NCI-H1417 treated with DMSO at 0.1 percent for 48 hours (cell line): ENCODE results near the gene DMXL2.
A peak's percentile ranks its signal among the peaks of the same experiment; 100 is the strongest.
"Not testable (repeated sequence)": the region's sequence is repeated elsewhere in the genome, so short reads cannot be mapped to it uniquely, and the experiment has no call there.

Source experiments
- DNase-seq: peaks from one replicate; lab custom pipeline; 2025; lab: John Stamatoyannopoulos, UW

DMXL2 gene, protein sequence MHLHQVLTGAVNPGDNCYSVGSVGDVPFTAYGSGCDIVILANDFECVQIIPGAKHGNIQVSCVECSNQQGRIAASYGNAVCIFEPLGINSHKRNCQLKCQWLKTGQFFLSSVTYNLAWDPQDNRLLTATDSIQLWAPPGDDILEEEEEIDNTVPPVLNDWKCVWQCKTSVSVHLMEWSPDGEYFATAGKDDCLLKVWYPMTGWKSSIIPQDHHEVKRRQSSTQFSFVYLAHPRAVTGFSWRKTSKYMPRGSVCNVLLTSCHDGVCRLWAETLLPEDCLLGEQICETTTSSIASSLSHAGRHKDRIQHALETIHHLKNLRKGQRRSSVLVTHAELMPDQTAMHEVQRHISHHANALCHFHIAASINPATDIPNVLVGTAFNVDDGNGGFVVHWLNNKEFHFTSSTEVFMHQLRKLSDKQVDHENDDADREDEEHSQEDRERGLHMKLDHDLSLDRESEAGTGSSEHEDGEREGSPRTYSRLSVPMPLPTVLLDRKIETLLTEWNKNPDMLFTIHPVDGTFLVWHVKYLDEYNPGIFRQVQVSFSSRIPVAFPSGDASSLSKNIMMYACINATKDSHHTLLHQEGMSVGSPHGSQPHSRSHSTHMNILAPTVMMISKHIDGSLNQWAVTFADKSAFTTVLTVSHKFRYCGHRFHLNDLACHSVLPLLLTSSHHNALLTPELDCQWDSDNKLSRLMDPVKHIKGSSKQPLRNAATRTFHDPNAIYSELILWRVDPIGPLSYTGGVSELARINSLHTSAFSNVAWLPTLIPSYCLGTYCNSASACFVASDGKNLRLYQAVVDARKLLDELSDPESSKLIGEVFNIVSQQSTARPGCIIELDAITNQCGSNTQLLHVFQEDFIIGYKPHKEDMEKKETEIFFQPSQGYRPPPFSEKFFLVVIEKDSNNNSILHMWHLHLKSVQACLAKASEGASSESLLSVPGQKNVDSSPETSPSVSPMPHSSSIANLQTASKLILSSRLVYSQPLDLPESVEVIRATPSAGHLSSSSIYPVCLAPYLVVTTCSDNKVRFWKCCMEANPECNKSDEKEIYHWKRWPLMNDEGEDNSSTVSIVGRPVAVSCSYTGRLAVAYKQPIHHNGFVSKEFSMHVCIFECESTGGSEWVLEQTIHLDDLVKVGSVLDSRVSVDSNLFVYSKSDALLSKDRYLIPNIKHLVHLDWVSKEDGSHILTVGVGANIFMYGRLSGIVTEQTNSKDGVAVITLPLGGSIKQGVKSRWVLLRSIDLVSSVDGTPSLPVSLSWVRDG (N-terminal part only)

DNA sequence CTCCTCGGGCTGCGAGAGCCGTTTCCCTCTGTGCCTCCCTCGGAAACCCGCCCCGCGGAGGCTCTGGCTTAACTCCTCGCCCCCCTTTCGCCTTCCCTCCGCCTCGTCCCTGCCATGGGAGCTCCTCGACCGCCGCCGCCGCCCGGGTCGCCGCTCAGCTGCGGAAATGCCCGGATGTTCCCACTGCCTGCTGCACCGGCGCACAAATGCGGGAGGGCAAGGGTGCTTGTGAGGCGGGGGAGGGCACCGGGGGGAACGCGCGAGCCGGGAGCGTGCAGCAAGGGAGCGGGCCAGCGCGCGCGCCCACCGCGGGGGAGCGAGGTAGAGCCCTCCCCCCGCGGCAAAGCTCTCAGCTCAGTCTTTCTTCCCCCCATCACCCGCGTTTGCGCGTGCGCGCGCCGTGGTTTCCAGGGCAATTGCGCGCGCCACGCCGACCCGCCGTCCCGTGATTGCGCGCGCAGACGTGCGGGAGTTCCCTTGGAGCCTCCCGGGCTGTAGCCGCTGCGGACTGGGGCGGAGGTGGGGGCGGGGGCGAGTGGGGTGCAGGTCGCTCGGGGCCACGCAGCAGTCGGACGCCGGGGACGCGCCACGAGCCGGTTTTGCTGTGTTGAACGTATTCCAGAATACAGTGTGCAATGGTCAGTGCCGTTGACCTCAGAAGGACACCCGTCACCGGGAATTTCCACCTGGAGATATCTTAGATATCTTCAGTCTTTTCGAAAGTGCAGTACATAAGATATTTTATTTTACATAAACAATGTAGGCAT, at the start of gene DMXL2:
DMXL2 (minus strand) TSS at position 168 of the 767 bp plus-strand sequence. CDS start 226 bp downstream, outside the sequence.
- DNase-seq = peak; percentile 46

DNA sequence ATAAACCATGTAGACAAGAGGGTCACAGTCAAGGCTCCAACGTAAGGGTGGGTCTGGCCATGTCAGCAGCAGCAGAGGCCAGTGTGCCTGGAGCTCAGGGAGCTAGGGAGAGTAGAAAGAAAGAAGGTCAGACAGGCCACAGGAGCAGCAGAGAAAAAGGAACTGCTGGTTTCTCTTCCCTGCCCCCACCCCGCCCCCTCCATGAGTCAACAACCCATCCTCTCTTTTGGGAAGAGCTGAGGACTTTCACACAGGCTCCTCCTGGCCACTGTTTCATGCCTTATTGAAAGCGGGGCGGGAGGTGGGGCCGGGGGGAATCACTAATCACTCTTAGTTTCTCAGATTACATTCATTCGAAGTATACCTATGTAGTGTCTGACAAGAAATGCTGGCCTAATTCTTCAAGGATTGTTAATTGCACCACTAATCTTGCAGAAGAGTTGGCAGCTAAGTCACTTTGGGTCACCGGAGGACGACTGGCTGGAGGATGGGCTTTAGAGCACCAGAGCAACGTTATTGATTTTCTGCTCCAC, 49.6 kb upstream of the DMXL2 start:
- DNase-seq = no peak

DNA sequence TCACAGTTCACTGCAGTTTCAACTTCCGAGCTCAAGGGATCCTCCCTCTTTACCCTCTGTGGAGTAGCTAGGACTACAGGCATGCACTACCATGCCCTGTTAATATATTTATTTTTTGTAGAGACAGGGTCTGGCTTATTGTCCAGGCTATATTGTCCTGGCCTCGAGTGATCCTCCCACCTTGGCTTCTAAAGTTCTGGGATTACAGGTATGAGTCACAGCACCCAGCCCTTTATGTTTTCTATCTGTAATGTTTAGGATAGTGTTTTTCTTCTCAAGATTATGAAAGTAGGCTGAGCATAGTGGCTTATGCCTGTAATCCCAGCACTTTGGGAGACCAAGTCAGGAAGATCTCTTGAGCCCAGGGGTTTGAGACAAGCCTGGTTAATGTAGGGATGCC, 46.8 kb upstream of the DMXL2 start:
- DNase-seq = no peak

DNA sequence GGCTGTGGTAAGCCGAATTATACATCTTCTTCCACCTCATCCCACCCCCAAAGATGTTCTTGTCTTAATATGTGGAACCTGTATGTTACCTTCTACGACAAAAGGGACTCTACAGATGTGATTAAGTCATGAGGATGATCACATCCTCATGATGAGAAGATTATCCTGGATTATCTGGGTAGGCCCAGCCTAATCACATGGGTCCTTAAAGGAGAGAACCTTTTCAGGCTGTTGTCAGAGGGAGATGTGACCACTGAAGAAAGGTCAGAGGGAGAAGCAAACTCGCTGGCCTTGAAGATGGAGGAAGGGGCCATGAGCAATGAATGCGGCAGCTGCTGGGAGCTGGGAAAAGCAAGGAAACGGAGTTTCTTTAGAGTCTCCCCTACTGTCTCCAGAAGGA, 45.9 kb upstream of the DMXL2 start:
- no peak for DNase-seq

DNA sequence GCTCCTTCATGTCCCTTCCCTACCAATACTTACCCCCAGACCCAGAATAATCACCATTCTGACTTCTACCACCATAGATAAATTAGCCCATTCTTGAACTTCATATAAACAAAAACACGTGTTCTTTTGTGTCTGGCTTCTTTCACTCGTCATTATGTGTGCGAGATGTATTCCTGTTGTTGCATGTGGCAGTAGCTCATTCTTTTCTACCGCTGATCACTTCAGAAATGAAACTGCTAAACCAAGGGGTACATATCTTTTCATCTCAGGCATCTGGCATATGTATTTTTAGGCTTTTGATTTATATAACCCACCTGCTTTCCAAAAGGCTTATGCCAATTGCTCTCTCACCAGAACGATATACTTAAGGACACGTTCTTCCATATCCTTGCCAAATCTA, 44.9 kb upstream of the DMXL2 start:
- no peak for DNase-seq

DNA sequence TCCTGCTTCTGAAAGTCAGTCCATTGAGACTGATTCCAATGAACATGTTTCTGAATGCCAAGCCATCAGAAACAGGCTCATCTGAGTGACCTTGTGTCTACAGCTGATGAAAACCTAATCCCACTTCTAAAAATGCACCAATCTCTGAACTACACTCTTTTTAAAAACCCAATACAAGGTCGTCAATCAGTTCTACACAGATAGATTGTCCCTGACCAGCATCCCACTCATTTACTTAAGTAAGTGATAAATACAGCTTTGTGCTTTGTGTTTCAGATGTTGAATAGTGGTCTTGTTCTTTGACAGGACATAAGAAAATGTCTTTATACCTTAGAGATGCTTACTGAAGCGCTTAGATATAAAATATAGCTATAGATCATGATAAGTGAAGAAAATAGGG, 38.5 kb upstream of the DMXL2 start:
- DNase-seq = no peak

DNA sequence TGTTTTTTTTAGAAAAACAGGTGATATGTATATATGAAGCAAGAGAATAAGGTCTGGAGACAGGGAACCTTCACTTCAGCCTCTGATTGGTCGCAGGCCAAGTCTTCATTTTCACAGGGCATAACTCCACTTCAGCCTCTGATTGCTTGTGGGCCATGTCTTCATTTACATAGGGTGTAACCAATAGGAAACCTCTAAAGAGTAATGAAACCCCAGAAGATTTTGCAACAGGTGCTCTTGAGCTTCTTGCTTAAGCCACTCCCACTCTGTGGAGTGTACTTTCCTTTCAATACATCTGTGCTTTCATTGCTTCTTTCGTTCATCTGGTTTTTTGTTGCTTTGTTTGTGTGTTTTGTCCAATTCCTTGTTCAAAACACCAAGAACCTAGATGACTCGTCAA, 36.1 kb upstream of the DMXL2 start:
- DNase-seq = no peak

DNA sequence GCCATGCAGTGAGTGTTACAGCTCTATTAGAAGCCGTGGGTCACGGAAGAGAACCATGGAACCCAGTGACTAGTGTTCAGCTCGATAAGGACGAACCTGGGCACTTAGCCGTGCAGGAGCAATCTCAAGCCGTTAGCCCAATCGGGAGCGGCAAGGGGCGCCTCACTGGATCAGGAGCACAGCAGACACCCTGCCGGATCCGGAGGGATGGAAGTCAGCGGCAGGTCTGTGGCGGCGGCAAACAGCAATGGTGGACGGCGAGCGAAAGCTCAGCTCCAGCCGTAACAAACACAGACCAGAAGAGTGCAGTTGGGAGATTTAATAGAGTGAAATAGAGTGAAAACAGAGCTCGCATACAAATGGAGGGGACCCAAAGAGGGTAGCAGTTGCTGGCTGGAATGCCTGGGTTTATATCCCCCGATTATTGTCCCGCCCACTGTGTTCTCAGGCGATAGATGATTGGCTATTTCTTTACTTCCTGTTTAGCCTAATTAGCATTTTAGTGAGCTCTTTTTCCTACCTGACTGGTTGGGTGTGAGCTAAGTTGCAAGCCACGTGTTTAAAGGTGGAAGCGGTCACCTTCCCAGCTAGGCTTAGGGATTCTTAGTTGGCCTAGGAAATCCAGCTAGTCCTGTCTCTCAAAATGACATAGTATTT, 33.0 kb upstream of the DMXL2 start:
- not testable (repeated sequence) for DNase-seq

DNA sequence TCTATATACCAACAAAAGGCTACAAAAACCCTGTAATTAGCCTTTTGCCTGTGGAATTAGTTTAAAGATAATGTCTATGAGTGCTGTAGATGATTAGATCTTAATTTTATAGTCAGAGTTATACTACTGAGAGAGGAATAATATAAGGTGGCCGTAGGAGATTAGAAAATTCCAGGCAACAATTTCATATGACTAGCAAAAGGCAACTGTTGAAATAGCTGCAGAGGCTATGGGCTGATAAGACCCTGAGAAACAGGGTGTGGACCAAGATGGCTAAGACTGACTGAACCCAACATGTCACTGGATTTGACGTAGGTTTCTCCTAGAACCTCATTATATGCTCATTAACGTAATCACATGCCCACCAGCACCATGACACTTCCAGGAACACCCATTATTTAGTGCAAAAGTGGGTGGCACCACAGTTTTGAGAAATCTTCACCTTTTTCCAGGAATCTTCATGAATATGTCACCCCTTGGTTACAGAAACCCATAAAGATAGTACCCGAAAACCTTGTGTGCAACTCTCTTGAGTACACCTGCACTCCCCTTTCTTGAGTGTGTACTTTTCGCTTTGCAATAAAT, 29.6 kb upstream of the DMXL2 start:
- no peak for DNase-seq

DNA sequence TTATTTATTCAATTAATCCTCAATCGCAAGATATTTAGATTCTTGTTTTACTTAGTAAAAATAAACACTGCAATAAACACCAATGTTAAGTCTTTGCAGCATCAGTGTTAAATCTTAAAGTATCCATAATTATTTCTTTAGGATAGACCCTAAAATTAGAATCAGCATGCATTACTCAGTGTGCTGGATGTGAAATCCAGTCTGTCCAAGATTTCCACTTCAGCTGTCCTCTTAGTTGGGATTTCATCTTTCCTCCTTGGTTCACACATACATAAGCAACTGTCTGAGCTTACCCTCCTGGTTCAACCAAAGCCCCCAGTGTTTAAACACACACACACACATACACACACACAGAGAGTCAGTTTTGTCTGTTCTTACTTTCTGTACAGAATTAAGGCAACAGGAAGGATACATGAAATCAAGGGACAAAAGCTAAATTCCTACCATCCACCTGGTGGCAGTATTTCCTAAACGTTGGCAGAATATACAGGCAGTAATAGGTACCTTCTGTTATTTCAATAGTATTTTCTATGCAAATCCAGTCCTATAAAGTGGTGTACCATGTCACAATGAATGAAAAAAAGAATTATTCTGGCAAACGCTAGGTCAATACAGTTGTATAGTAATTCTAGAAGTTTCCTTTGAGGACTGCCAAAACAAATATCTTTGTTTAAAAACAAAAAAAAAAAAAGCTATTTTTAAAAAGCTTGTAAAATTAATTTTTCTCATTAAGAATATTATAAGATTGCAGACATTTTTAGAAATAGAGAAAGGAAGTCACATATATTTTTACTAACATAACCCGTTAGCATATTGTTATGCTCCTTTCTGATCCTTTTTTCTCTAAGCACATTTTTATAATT, 27.3 kb upstream of the DMXL2 start:
- DNase-seq = peak; percentile 32

DNA sequence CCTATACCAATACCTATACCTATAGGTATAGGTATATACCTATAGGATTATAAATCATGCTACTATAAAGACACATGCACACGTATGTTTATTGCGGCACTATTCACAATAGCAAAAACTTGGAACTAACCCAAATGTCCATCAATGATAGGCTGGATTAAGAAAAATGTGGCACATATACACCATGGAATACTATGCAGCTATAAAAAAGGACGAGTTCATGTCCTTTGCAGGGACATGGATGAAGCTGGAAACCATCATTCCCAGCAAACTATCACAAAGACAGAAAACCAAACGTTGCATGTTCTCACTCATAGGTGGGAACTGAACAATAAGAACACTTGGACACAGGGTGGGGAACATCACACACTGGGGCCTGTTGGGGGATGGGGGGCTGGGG, 26.1 kb upstream of the DMXL2 start:
- DNase-seq = not testable (repeated sequence)

DNA sequence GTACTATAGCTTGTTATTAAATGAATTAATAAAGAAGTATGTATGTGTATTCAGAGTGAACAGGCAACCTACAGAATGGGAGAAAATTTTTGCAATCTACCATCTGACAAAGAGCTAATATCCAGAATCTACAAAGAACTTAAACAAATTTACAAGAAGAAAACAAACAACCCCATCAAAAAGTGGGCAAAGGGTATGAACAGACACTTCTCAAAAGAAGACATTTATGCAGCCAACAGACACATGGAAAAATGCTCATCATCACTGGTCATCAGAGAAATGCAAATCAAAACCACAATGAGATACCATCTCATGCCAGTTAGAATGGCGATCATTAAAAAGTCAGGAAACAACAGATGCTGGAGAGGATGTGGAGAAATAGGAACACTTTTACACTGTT, 25.5 kb upstream of the DMXL2 start:
- DNase-seq = not testable (repeated sequence)

DNA sequence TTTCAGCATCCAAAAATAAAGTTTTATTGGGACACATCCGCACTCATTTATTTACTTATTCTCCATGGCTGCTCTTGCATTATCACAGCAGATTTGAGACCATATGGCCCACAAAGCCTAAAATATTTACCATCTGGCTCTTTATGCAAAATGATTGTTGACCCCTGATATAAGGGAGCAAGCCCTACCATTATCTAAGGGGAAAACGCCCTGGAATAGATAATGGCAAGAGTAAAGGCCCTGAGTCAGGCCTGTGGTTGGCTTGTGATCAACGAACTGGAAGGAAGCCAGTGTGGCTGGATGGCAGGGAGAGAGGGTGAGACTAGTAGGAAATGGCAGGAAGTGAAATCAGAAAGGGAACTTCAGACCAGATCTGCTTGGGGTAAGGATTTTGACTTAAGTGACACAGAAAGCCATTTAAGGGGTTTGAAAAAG, 24.6 kb upstream of the DMXL2 start:
- no peak for DNase-seq

DNA sequence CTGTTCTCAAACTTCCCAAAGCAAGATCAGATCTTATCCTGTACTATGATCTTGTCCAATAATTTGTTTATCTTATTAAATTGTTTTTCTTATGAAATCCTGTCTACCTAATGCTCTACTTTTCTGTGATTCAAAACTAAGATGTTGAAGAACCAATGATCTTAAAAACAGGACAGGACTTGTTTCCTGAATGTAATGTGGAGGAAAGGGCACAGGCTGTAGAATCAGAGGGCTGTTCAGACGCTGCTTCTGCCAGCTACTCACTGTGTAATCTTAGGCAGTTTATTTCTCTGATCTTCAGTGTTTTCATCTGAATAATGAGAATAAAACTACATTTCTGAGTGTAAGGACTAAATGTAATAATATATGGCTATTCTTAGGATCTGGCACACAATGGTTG, 20.1 kb upstream of the DMXL2 start:
- no peak for DNase-seq

DNA sequence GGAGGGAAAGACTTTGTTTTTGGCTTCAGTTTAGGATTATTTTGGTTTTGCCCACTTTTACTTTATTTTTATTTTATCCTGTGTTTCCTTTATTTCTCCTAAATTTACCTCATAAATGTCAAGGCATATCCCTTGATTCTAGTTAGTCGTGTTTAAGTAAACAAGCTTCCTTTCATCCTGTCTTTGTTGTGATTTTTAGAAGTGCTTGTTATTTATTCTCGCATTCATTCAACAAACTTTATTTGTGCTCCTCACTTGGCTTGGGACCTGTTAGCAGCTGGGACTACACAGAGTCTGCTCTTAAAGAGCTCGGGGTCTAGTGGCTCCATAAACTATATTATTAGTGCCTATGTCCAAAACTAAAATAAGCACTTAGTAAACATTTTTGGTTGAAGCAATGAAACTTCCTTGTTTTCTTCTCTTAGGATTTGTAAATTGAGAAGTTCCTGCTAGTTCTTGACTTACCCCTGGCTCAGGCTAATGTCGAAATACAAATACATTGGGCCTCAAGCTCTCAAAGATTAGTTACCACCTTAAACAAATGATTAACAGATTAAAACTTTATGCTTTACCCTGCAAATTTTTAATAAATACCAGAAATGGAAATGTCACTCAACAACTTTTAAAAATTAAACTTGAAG, 19.0 kb upstream of the DMXL2 start:
- DNase-seq = no peak

DNA sequence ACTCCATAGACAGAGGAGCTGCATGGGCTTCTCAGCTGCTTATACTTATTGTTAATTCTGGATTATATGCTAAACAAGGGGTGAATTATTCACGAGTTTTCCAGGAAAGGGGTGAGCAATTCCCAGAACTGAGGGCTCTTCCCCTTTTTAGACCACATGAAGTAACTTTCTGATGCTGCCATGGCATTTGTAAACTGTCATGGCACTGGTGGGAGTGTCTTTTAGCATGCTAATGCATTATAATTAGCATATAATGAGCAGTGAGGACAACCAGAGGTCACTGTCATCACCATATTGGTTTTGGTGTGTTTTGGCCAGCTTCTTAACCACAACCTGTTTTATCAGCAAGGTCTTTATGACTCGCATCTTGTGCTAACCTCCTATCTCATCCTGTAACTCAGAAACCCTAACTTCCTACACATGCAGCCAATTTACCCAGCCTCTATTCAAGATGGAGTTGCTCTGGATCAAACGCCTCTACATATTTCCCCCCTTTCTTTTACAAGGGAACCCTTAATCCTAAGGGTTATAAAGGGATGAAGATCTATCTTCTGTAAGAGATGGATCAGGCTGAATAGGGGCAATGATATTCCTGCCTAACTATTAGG, 12.1 kb upstream of the DMXL2 start:
- DNase-seq = no peak

DNA sequence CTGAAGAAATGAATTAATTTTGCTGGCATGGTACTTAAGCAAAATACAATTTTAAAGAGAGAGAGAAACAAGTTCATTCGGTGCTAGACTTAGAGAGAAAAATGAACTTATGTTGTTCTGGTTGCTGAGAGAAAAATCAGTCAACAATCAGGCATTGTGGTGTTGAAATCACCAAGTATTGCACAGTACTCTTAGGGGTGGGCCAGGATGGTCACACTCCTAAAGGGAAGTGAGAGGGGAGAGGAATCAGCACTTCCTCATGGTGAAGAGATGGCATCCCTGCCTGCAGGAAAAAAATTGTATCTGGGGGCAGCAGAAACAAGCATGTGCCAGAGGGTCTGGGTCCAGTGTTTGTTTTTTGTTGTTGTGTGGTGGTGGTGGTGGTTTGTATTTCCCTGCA, 7.0 kb upstream of the DMXL2 start:
- no peak for DNase-seq

DNA sequence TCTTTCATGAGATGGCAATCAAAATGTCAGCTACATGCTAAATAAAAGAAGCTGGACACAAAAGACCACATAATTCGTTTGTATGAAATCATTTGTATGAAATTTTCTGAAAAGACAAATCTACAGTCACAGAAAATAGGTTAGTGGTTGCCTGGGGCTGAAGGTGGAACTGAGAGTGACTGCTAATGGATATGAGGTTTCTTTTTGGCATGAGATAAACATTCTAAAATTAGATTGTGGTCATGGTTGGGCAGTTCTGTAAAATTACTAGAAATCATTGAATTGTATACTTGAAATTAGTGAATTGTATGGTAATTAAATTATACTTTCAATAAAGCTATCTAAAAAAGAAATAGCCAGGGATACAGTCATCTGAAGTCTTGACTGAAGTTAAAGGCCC, 2.7 kb upstream of the DMXL2 start:
- no peak for DNase-seq
